ELR (cell line): Measurements from ENCODE around the gene OR10J1.
"Not testable (repeated sequence)": the region's sequence is repeated elsewhere in the genome, so short reads cannot be mapped to it uniquely, and the experiment has no call there.

Experiments
- DNase-seq: peaks from one replicate; pipeline ENCODE4 v3.0.0-alpha.2; 2015; ENCODE audit warnings: low read depth

The OR10J1 gene

GRCh38 chr1:159439422-159439821, at the start of gene OR10J1:
TSS of gene OR10J1 (plus strand) at chr1:159439722. CDS start at chr1:159439792, 70 bp downstream.
- no peak for DNase-seq

GRCh38 chr1:159406821-159407220, 32.7 kb upstream of the OR10J1 start:
- DNase-seq, result no peak

DNA sequence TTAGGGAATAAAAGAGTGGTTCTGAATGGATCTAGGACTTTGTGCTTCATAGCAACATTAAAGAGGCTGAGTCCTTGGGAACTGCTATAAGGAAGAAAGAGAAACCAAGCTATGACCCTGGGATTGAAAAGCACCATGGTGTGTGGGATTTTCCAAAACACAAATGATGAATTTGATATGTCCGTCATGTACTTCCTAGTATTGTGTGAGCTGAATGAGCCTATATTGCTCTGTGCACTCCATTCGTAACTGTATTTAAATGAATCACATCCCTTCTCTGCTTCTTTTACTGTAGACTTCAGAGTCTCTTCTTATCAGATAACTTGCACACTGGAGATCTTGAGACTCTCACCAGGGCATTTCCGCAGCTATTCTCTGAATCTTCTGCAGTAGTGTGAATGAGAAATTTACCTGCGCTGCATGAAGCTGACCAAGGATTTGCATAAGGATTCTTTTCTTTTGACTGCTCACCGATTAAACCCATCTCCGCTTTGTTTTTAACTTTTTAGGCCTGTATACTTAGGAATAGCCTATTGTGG, 30.6 kb upstream of the OR10J1 start:
- no peak for DNase-seq

GRCh38 chr1:159421821-159422220, 17.7 kb upstream of the OR10J1 start:
- no peak for DNase-seq

DNA sequence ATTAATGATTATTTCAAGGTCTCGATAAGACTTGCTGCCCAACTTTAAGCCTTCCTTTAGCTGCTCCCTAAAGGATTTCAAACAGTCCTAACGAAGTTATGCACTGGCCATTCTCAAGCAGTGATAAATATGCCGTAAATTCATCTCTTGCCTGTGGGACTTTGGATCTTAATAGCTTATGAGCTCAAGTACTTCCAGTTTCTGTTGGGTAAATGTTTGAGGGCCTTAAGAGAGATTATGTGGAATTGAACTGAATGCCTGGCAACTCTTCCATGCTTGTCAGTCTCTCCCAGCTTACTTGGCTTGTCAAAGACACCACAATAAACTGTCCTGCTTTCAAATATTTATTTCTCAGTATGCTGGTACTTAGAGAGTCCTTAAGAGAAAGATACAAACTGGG, 11.0 kb upstream of the OR10J1 start:
- DNase-seq, result peak; percentile 25

- DNase-seq, result peak; percentile 98
Observed at GRCh38 chr1:159429074-159429861, 10.3 kb upstream of the OR10J1 start.

GRCh38 chr1:159430985-159431384, 8.5 kb upstream of the OR10J1 start:
- no peak for DNase-seq

DNA sequence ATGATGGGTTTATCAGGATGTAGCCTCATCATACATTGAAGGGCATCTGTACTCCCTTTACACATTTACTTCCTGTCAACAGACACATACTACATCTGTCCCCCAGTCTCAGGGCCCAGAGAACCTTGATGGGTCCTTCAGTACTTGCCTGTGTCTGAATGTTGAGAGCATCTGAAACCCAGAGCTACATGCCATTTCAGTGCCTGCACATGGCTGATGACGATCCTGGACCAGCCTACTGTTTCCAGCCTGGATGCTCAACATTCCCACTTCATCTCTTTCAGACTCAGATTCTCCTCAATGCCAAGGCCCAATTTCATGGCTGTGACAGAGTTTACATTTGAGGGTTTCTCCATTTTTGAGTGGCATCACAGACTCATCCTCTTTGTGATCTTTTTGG, 7.6 kb upstream of the OR10J1 start, which contains the start of gene OR10J4:
Gene OR10J4, plus strand, starts transcription at position 301 of the 400 bp plus-strand sequence.
- no peak for DNase-seq

- DNase-seq, result no peak
Observed at GRCh38 chr1:159436469-159436868, 3.1 kb upstream of the OR10J1 start.

GRCh38 chr1:159441360-159441759, 1.8 kb downstream of the OR10J1 start:
- DNase-seq, result no peak

DNA sequence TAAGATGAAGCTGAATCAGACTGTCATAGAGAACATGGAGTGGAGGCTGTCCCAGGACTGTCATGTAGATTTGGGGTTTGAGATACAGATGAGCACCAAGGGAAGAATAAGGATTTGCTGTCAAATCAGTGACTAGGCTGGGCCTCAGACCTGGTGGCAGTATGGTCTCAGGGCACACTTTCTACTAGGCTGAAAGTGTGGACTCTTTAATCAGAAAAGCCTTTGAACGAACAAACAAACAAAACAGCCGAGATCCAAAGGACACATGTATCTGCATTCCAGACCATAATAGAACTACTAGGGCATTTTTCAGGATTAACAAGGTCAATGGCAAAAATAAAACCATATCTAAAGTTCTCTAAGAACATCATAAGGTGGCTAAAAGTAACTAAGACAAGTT, 2.9 kb downstream of the OR10J1 start:
- DNase-seq, result no peak

- DNase-seq, result no peak
Observed at GRCh38 chr1:159443066-159443750, 3.7 kb downstream of the OR10J1 start.

DNA sequence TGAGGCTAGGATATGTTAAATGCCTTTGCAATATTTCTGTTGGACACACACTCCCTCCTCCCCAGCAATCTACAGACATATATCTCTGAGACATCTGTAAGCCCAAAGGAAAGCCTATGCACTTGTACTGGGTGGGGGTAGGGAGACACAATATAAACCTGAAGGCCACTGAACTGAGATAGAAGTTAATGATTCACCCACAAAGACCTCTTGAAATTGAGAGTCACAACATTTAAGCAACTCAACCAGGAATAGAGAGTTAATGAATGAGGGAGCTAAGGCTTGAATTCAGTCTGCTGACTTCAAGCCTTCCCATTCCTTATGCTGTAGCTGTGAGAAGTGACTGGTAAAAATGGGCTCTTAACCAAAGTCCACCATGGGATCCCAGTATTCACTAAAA, 5.0 kb downstream of the OR10J1 start:
- no peak for DNase-seq

DNA sequence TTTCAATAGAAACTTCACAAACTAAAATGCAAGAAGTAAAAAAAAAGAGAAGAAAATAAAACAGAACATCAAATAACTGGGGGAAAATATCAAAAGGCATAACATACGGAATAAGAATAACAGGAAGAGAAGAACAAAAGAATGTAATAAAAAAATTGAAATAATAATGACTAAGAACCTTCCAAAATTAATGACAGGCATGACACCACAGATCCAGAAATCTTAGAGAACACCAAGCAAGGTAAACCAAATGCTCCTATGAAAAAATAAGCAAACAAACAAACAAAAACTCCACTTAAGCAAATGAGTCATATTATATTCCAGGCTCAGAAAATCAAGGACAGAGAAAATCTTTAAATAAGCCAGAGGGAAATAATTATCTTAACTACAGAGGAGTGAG, 8.7 kb downstream of the OR10J1 start:
- no peak for DNase-seq

GRCh38 chr1:159449605-159450004, 10.1 kb downstream of the OR10J1 start:
- not testable (repeated sequence) for DNase-seq

GRCh38 chr1:159459551-159459950, 20.0 kb downstream of the OR10J1 start:
- no peak for DNase-seq

DNA sequence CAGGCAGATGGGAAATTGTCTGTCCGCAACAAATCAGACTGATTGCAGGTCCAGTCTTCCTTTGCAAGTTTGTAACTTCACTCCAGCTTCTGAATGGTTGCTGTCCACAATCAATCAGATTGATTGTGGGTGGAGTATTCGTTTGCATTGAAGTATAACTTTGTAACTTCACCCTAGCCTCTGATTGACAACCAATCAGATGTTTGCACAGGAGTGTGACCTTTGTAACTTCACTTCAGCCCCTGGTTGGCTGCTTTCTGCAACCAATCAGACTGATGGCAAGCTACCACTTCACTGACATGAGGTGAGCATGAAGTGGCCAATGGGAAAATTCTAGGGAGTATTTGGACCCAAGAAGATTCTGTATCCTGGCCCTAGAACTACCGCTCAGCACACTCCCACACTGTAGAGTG, 25.7 kb downstream of the OR10J1 start:
- no peak for DNase-seq

- peak; percentile 9 for DNase-seq
Observed at GRCh38 chr1:159468321-159468720, 28.8 kb downstream of the OR10J1 start.

GRCh38 chr1:159469921-159470533, 30.5 kb downstream of the OR10J1 start:
- peak; percentile 18 for DNase-seq

GRCh38 chr1:159473335-159473734, 33.8 kb downstream of the OR10J1 start:
- no peak for DNase-seq

- DNase-seq, result no peak
Observed at GRCh38 chr1:159474926-159475325, 35.4 kb downstream of the OR10J1 start.

DNA sequence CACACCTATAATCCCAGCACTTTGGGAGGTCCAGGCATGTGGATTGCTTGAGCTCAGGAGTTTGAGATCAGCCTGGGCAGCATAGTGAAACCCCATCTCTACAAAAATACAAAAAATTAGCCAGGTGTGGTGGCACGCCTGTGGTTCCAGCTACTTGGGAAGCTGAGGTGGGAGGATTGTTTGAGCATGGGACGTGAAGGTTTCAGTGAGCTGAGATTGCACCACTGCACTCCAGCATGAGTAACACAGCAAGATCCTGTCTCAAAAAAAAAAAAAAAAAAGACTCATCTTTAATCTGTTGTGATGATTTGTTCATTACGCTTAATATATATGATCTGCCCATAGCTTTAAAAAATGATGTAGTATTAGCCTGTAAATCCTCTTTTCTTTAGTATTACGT, 44.0 kb downstream of the OR10J1 start:
- peak; percentile 15 for DNase-seq
